Dermis microvascular lymphatic vessel endothelial cell (primary cell): ENCODE results near the gene IPCEF1. TPM values are rescaled to one million over a fixed set of nuclear protein-coding genes. Genes with fewer than 3 reads are reported as not detected.

Experiments used
- DNase-seq, 2 donors: peaks; one replicate each; pipeline versions ENCODE4 v3.0.0 to v3.0.0-alpha.2; 2010; ENCODE audit warnings: low read depth in 2 of 2
- total RNA-seq: library from RNA; depleted of rRNA; stranded (reverse); fragments of >200 nt; gene quantifications from 2 replicates; pipeline ENCODE4 v1.2.1, GENCODE V29; 2014

Gene IPCEF1
- total RNA-seq, 1 donor from 2014 or later: 3.2 TPM

GRCh38 chr6:154166140-154166539 lies 190.5 kb downstream of the IPCEF1 start:
- peak in 1 of 2 donors; percentile 5 for DNase-seq

GRCh38 chr6:154165478-154165877 lies 191.1 kb downstream of the IPCEF1 start:
- no peak for DNase-seq

DNA sequence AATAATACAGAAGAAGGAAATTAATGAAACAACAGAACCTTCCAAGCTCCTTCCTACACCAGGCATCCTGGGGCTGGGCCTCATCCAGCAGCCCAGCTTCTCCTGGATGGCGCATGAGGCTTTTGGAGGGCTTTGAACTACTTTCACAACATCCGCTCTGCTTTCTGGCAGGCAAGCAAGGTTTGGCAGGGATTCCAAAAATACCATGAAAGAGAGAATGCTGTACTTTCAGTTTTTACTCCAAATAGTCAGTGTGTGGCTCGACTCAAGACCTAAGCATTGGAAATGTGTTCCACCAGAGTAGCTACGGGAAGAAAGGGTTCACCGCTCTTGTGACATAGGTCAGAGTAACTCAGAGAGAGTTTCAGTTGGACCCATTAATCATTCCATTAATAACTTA lies 192.2 kb downstream of the IPCEF1 start:
- peak; percentile 40 to 67 for DNase-seq

DNA sequence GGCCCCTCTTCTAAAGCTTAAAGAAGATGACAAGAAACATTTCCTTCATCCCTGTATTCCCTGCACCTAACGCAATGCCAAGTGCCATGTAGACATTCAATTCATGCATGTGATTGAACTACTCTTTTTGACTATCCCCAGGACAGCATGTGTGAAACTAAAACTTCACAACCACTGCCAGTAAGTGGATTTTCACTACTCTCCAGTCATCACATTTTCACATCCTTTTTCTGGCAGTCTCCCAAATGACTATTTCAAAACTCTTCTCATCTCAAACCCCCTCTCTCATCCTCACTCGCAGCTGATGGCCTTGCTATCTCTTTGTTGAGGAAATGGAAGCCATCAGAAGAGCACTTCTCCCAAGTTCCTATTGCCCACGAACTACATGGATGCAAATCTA lies 194.9 kb downstream of the IPCEF1 start:
- DNase-seq: no peak

- no peak for DNase-seq
These were observed 197.5 kb downstream of the IPCEF1 start for GRCh38 chr6:154159126-154159525.

GRCh38 chr6:154157706-154158105 lies 198.9 kb downstream of the IPCEF1 start:
- no peak for DNase-seq

GRCh38 chr6:154157082-154157481 lies 199.5 kb downstream of the IPCEF1 start:
- DNase-seq: no peak

DNA sequence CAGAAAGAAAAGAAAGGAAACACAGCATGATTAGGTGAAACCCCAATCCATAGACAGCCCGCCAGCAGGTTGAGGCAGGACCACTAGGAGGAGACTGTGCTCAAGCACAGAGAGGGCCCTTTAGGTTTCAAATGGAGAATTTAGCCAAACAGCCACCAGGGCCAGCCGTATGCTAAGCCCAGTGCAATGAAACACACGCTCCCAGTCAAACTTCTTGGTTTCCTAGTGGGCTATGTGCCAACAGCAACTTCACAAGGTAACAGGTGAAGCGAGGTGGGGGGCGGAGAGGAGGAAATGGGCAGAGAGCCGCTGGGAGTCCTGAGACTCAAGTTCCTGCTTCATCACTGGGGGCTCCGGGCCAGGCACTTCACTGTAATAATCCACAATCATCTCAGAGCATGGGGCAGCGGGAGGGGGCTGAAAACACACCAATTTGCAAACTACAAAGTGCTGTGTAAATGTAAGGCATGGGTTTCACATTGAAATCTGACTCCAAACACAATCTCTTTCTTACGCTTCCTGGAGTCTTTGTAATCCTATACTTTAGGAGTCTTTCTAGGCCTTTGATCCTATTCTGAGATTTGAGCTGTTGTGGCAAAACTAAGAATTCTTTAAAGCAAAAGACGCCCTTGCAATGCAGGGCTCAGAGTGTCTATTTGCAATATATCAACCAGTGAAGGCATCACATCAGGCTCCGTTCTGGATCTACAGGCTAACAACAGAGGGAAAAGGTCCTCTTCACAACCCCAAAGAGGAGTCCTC lies 200.3 kb downstream of the IPCEF1 start:
- DNase-seq: peak; percentile 45 to 62

DNA sequence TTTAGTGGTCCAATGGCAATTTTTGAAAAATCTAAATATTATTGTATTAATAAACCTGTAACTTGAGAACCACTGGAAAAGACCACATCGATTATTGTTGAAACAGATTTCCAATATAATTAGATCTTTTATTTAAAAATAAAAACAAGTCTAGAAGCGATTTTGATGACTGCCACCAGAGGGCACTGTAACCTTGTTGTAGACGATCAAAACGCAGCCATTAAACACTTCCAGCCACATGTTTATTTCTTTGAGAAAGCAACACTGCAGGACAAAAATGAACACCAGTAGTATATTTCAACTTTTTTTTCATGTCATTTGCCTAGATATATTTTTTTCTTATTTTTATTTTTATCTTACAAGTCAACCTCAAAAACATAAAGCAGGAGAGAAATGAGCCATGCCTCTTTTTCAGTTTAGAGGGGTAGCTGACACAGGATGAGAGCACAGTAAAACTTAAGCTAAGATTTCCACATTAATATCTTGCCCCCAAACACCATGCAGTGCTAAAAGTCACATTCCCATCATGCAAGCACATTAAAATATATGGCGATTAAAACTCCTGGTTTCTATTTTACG lies 202.1 kb downstream of the IPCEF1 start:
- peak; percentile 71 to 81 for DNase-seq

DNA sequence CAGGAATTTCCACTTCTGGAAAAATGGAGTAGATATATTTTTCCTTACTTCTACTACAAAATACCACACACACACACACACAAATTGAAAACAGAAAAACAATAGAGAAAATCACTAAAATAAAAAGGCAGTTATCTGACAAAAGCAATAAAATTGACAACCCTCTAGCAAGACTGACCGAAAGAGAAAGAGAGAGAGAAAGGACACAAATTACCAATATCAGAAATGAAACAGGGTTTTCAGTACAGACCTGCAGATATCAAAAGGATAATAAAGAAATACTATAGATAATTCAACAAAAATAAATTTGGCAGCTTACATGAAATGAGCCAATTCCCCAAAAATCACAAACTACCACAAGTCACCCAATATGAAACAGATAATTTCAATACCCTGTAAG lies 212.8 kb downstream of the IPCEF1 start:
- DNase-seq: no peak

DNA sequence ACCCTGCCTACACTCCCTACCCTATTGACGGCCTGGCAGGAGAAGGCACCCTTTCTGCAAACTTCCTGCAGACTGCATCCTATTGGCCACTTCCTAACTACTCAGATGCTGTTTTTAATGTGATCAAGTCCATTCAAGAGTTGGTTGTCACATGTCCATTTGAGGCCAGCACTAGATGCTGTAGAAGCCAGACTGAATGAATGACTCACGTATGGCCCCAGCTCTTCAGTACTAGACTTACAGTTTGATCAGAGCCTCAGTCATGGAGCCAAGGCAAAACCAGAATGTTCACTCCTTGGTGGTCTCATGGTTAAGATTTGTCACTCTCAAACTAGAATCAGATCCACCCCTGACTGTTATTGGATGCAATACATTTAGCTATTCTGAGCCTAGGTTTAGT lies 215.9 kb downstream of the IPCEF1 start:
- DNase-seq: no peak

DNA sequence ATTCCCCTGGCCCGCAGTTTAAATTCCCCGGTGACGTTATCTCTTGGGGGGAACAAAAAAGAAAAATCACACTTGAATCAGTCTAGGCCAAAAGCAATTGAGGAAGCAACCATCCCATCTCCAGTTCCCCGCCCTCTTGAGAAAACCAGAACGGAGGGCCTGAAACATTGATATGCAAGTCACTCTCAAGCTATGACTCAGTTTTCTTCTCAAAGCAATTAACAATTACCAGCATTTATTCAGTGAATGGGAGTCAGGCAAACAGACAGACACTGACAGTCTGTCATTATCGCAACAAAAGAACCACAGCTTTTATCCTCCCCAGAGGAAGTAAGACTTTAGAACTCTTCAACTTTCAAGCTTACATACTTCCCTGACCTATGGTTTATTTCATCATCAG lies 216.7 kb downstream of the IPCEF1 start:
- no peak for DNase-seq

DNA sequence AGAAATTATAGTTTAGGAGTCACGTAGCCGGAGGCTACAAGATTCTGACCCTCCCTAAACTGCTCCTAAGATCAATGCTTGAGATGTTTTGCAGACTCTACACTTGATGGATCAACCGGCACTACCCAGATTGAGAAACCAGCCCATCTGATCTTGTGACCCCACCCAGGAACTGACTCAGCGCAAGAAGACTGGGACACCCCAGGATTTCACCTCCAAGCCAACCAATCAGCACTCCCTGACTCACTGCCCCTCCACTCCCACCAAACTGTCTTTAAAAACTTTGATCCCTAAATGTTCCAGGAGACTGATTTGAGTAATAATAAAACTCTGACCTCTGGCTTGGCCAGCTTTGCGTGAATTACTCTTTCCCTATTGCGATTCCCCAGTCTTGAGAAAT lies 217.8 kb downstream of the IPCEF1 start:
- DNase-seq: no peak

DNA sequence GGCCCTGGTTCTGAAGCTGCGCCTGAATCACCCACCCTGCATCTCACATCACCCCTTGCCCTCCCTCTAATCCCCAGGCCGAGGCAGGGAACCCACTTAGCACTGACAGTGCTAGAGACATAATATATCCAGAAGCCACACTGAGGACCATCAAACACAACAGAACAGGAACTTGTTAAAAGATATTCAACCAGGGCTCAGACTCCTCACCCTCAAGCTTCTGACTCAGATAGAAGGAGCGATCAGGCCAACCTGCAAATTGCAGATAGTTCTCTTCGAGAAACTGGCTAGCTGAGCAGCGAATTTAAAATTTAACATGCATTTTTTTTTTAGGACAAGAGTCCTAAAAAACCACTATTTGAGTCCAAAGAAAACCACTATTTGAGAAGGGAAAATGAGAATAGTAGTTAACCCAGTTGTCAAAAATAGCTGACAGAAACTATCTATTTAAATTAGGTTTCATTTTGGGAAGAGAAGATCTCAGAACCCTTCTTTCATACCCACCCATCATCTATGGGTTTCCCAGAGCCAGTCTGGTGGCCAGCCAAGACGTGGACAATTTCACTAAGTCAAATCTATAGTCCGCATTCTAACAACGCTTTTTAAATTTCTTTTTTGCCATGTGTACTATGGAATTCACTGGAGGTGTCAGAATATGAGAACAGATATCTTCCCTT lies 222.0 kb downstream of the IPCEF1 start:
- DNase-seq: no peak

GRCh38 chr6:154127657-154128056 lies 228.9 kb downstream of the IPCEF1 start:
- peak; percentile 4 to 9 for DNase-seq

DNA sequence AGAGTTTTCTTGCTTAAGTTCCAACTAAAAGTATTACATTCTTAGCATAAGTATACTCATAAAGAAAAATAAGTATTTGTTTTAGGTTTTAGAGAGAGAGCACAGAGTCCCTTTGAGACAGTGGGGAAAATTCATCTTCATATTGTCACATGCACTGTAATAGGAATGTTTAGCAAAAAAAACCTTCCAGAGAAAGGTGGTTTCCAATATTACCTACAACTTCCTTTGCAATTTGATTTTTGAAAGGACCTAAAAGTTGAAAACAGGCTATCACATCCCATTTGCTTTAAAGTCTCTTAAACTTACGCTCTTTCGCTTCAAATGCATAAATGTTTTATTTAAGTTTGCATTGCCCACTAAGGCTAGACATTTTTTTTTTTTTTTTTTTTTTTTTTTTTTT lies 231.2 kb downstream of the IPCEF1 start:
- DNase-seq: no peak

- no peak for DNase-seq
These were observed 233.2 kb downstream of the IPCEF1 start for GRCh38 chr6:154123155-154123956.

- no peak for DNase-seq
These were observed 234.2 kb downstream of the IPCEF1 start for GRCh38 chr6:154122195-154122925.

DNA sequence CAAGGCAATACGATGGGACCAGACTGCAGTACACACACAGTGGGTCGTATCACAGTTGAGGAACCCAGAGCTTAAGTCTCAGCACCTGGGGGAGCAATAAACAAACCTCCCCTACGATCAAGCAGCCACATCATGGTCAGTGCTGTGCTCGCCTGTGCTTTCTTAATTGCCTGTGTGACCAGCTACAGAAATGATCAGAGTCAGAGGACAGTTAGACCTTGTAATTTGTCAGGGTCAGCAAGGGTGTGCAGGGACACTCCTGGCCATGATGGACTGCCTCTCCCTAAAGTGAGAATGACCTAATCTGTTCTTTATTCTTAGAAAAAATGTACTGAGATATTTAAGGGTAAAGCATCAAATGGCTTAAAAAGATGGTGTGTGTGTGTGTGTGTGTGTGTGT lies 239.1 kb downstream of the IPCEF1 start:
- no peak for DNase-seq

GRCh38 chr6:154113392-154113791 lies 243.2 kb downstream of the IPCEF1 start:
- DNase-seq: no peak

DNA sequence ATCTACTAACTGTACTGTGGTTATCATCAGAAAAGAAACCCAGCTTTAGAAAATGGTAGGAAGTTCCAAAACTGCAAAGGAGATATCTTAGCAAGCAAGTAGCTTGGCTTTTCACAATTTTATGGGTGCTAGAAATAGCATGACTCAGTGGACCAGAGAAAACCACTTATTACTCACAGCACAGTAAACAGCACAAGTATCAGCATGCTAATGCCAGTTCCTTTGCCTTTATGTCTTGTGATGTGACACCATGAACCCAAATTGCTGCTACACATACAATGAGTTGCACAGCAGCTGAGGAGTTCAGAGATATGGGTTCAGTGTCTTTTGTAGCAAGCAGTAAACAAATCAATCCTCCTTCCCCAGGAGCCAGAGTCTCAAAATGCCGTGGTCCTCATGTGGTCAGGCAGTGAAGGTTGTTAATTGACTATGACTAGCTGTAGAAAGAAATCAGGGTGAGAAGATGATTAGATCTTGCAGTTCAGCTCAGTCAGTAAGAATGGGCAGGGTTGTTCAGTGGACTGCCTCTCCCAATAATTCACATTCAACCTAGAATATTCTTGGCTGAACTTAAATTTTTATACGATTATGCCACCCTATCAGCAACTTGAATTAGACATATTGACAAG lies 244.3 kb downstream of the IPCEF1 start:
- DNase-seq: no peak
